SHP77 treated with DMSO at 0.1 percent for 48 hours (cell line): ENCODE results near the gene DHPS.

ENCODE experiments used
- DNase-seq: peaks from one replicate; lab custom pipeline; 2025; lab: John Stamatoyannopoulos, UW

Gene DHPS

GRCh38 chr19:12675399-12675798 is 6.3 kb downstream of the DHPS start:
- no peak for DNase-seq

- no peak for DNase-seq
Observed at GRCh38 chr19:12672744-12673143, 8.9 kb downstream of the DHPS start.

GRCh38 chr19:12670159-12670928 is 11.3 kb downstream of the DHPS start:
- DNase-seq: no peak

- DNase-seq: peak; percentile 40
Observed at GRCh38 chr19:12669270-12670158, 12.2 kb downstream of the DHPS start.

- no peak for DNase-seq
Observed at GRCh38 chr19:12668932-12669269, 12.8 kb downstream of the DHPS start.

- no peak for DNase-seq
Observed at GRCh38 chr19:12668346-12668745, 13.3 kb downstream of the DHPS start.

GRCh38 chr19:12667731-12668302 is 13.9 kb downstream of the DHPS start:
- no peak for DNase-seq

- peak; percentile 30 for DNase-seq
Observed at GRCh38 chr19:12666265-12667048, 15.2 kb downstream of the DHPS start, which contains the start of the genes MAN2B1 and WDR83. MAN2B1 (minus strand) TSS chr19:12666742; CDS start chr19:12666701, 41 bp downstream. WDR83 (plus strand) TSS chr19:12666807; CDS start chr19:12669791, 2,984 bp downstream.

GRCh38 chr19:12665671-12666264 is 15.9 kb downstream of the DHPS start:
- no peak for DNase-seq

GRCh38 chr19:12665281-12665573 is 16.5 kb downstream of the DHPS start:
- no peak for DNase-seq

- DNase-seq: no peak
Observed at GRCh38 chr19:12664406-12665280, 17.0 kb downstream of the DHPS start.

- no peak for DNase-seq
Observed at GRCh38 chr19:12660980-12661379, 20.7 kb downstream of the DHPS start.

GRCh38 chr19:12657966-12658365 is 23.7 kb downstream of the DHPS start:
- DNase-seq: no peak

- no peak for DNase-seq
Observed at GRCh38 chr19:12656899-12657571, 24.6 kb downstream of the DHPS start.

GRCh38 chr19:12655546-12655945 is 26.1 kb downstream of the DHPS start:
- DNase-seq: no peak

GRCh38 chr19:12652219-12652618 is 29.5 kb downstream of the DHPS start:
- DNase-seq: no peak

GRCh38 chr19:12649941-12650340 is 31.7 kb downstream of the DHPS start:
- DNase-seq: no peak

GRCh38 chr19:12648088-12648487 is 33.6 kb downstream of the DHPS start:
- DNase-seq: no peak

GRCh38 chr19:12647490-12648071 is 34.1 kb downstream of the DHPS start:
- no peak for DNase-seq

GRCh38 chr19:12647047-12647446 is 34.6 kb downstream of the DHPS start:
- no peak for DNase-seq
